GM21528 (cell line): ENCODE measurements around the gene RPRD1B.
"Not testable (repeated sequence)": the region's sequence is repeated elsewhere in the genome, so short reads cannot be mapped to it uniquely, and the experiment has no call there.

Experiments used
- ATAC-seq: cut with Tn5 transposase; IDR thresholded peaks from one replicate; pipeline ENCODE4 v1.9.1; 2021; ENCODE audit warnings: mild to moderate bottlenecking, moderate library complexity; ENCODE audit not compliant: unreplicated experiment, low FRiP score

Gene RPRD1B

GRCh38 chr20:38000293-38000692 is 33.3 kb upstream of the RPRD1B start:
- ATAC-seq = no peak

- no peak for ATAC-seq
Measured at GRCh38 chr20:38001173-38001875, 32.2 kb upstream of the RPRD1B start.

GRCh38 chr20:38001981-38002380 is 31.6 kb upstream of the RPRD1B start:
- no peak for ATAC-seq

GRCh38 chr20:38002422-38002821 is 31.1 kb upstream of the RPRD1B start:
- no peak for ATAC-seq

- ATAC-seq = no peak
Measured at GRCh38 chr20:38004416-38004815, 29.1 kb upstream of the RPRD1B start.

GRCh38 chr20:38005903-38006302 is 27.6 kb upstream of the RPRD1B start:
- no peak for ATAC-seq

GRCh38 chr20:38007526-38007925 is 26.0 kb upstream of the RPRD1B start:
- ATAC-seq = no peak

GRCh38 chr20:38008233-38008944 is 25.2 kb upstream of the RPRD1B start:
- no peak for ATAC-seq

GRCh38 chr20:38009416-38009815 is 24.1 kb upstream of the RPRD1B start:
- ATAC-seq = not testable (repeated sequence)

- ATAC-seq = no peak
Measured at GRCh38 chr20:38011696-38012095, 21.9 kb upstream of the RPRD1B start.

- no peak for ATAC-seq
Measured at GRCh38 chr20:38012332-38012731, 21.2 kb upstream of the RPRD1B start.

GRCh38 chr20:38013887-38014286 is 19.7 kb upstream of the RPRD1B start:
- no peak for ATAC-seq

GRCh38 chr20:38017959-38018358 is 15.6 kb upstream of the RPRD1B start:
- ATAC-seq = no peak

- no peak for ATAC-seq
Measured at GRCh38 chr20:38018385-38018784, 15.2 kb upstream of the RPRD1B start.

GRCh38 chr20:38021087-38021772 is 12.3 kb upstream of the RPRD1B start:
- ATAC-seq = no peak

GRCh38 chr20:38023181-38024001 is 10.2 kb upstream of the RPRD1B start:
- ATAC-seq = no peak

GRCh38 chr20:38024496-38024895 is 9.1 kb upstream of the RPRD1B start:
- no peak for ATAC-seq

- no peak for ATAC-seq
Measured at GRCh38 chr20:38029453-38029852, 4.1 kb upstream of the RPRD1B start.

GRCh38 chr20:38031957-38032356 is 1.6 kb upstream of the RPRD1B start:
- ATAC-seq = no peak

GRCh38 chr20:38032585-38033329 is 789 bp upstream of the RPRD1B start:
- peak; percentile 47 for ATAC-seq
